SK-N-MC (cell line): ENCODE results near the gene DQX1.

ENCODE experiments used
- EZH2 ChIP-seq: fragments of 200-600 bp; sonication (generic); IDR thresholded peaks from one replicate; pipeline ENCODE4 v1.6.1; 2017; ENCODE audit warnings: antibody characterized with exemption
- POLR2AphosphoS5 ChIP-seq: IDR thresholded peaks from 2 replicates; pipeline ENCODE4 v1.6.1; 2012; ENCODE audit warnings: mild to moderate bottlenecking, low read depth, low read length, borderline replicate concordance

GRCh38 chr2:74535440-74535965 is 9.5 kb upstream of the DQX1 start:
- no peak for TF ChIP-seq EZH2
- TF ChIP-seq POLR2AphosphoS5: no peak
